Prostate gland (tissue), 2 donors: ENCODE data around the gene PTGIR.

Source experiments
- CTCF ChIP-seq, 4 experiments: fragments of 200-600 bp in 2 of 4; fragments of 450-650 bp in 2 of 4; sonication (generic) in 2 of 4; IDR thresholded peaks; 1 replicate in 3 of 4; 2 replicates in 1 of 4; pipeline ENCODE4 v1.5.1; 2016 to 2019; ENCODE audit warnings: antibody characterized with exemption in 4 of 4, mild to moderate bottlenecking in 2 of 4, moderate library complexity in 2 of 4
- POLR2A ChIP-seq: fragments of 450-650 bp; IDR thresholded peaks from one replicate; pipeline ENCODE4 v1.6.1; 2016; ENCODE audit warnings: antibody characterized with exemption, mild to moderate bottlenecking
- POLR2AphosphoS5 ChIP-seq: sonication (generic); formaldehyde crosslinking; IDR thresholded peaks from one replicate; pipeline ENCODE4 v1.6.1; 2017; ENCODE audit warnings: antibody characterized with exemption

- no peak for TF ChIP-seq CTCF (IDR thresholded peaks at IDR 0.05)
- TF ChIP-seq POLR2A = no peak
- TF ChIP-seq POLR2AphosphoS5 = no peak
These were observed 34.5 kb upstream of the PTGIR start for GRCh38 chr19:46659151-46660007.
